Spleen (tissue), 11 donors: ENCODE measurements around the gene SYNJ2. TPM values are rescaled to one million over a fixed set of nuclear protein-coding genes. Genes with fewer than 3 reads are reported as not detected.

Experiments used
- DNase-seq: peaks from one replicate; pipeline ENCODE4 v3.0.0-alpha.2; 2020
- H3K27ac ChIP-seq, 8 donors: fragments of 200-600 bp; sonication (generic) in 7 of 8; 1 replicate in 4 of 8; 2 replicates in 4 of 8; pipeline versions ENCODE4 v1.5.0 to v1.8.0; 2016 to 2021; ENCODE audit warnings: inconsistent platforms in 4 of 8, mild to moderate bottlenecking in 4 of 8, moderate library complexity in 1 of 8
- H3K27me3 ChIP-seq, 7 donors: fragments of 200-600 bp; sonication (generic) in 6 of 7; replicated peaks in 1 of 7; 1 replicate in 4 of 7; 2 replicates in 3 of 7; pipeline versions ENCODE4 v1.5.0 to v1.8.0; 2016 to 2021; ENCODE audit warnings: inconsistent platforms in 3 of 7, mild to moderate bottlenecking in 1 of 7
- H3K36me3 ChIP-seq, 6 donors: fragments of 200-600 bp; sonication (generic) in 5 of 6; 1 replicate in 4 of 6; 2 replicates in 2 of 6; pipeline versions ENCODE4 v1.5.0 to v1.8.0; 2016 to 2021; ENCODE audit warnings: inconsistent platforms in 2 of 6
- H3K4me1 ChIP-seq, 6 donors: fragments of 200-600 bp; sonication (generic) in 5 of 6; 1 replicate in 3 of 6; 2 replicates in 3 of 6; pipeline versions ENCODE4 v1.5.0 to v1.8.0; 2016 to 2021; ENCODE audit warnings: inconsistent platforms in 3 of 6
- H3K4me3 ChIP-seq, 8 donors: fragments of 200-600 bp; sonication (generic) in 7 of 8; 1 replicate in 4 of 8; 2 replicates in 4 of 8; pipeline versions ENCODE4 v1.5.0 to v1.8.0; 2016 to 2021; ENCODE audit warnings: inconsistent platforms in 4 of 8, mild to moderate bottlenecking in 4 of 8, moderate library complexity in 2 of 8
- H3K9me3 ChIP-seq, 8 donors: fragments of 200-600 bp; sonication (generic) in 7 of 8; 1 replicate in 4 of 8; 2 replicates in 4 of 8; pipeline versions ENCODE4 v1.5.0 to v1.8.0; 2016 to 2021; ENCODE audit warnings: inconsistent platforms in 4 of 8
- CTCF ChIP-seq, 11 experiments: fragments of 200-600 bp in 7 of 11; fragments of 450-650 bp in 4 of 11; sonication (generic) in 4 of 11; IDR thresholded peaks in 8 of 11; conservative IDR thresholded peaks in 3 of 11; 1 replicate in 7 of 11; 2 replicates in 4 of 11; pipeline versions ENCODE4 v1.4.0 to v1.8.0; 2016 to 2021; ENCODE audit warnings: antibody characterized with exemption in 11 of 11, inconsistent platforms in 4 of 11, mild to moderate bottlenecking in 1 of 11
- POLR2A ChIP-seq, 3 donors: fragments of 450-650 bp; IDR thresholded peaks; one replicate each; pipeline ENCODE4 v1.5.1; 2017; ENCODE audit warnings: antibody characterized with exemption in 3 of 3, mild to moderate bottlenecking in 1 of 3
- POLR2AphosphoS5 ChIP-seq, 3 donors: sonication (generic); formaldehyde crosslinking; IDR thresholded peaks; one replicate each; pipeline ENCODE4 v1.5.1; 2017; ENCODE audit warnings: antibody characterized with exemption in 3 of 3
- WGBS, 5 donors: extraction: QIAGEN DNeasy Blood & Tissue Kit in 3 of 5; methylation state at CpG; one replicate each; pipeline versions ENCODE4 v1.1.5 to v1.1.7; 2013 to 2018; 5-methylcytosine and 5-hydroxymethylcytosine counted together
- intact Hi-C: fragments of 100-400 bp; cut with DNase I; formaldehyde crosslinking; loops from one replicate; pipeline ENCODE4 v1.15.0; 2023; ENCODE audit warnings: low total_unique reads
- polyA plus RNA-seq, 3 donors: library from polyadenylated mRNA; stranded (reverse); fragments of 200-250 nt; gene quantifications; one replicate each; pipeline ENCODE4 v1.2.1, GENCODE V29; 2013
- total RNA-seq, 7 donors: library from RNA; depleted of rRNA in 3 of 7; stranded (reverse); fragments of >200 nt in 3 of 7; fragmentation: NEBNext Ultra II Directional in 4 of 7; extraction: Animal tissue kit (Norgen Biotek cat#: 25700) in 4 of 7; gene quantifications; one replicate each; pipeline versions ENCODE4 v1.1.0 to v1.2.1, GENCODE V29; 2016 to 2021
- donor health status: healthy with polysubstance abuse.
- donor health status: DM: no; HTN: no; CAD: no; lungs with moderate emphysema.
- donor health status: DM: no; HTN: no; CAD: no.
- donor health status: Bipolar disorder and iron deficiency.
- donor health status: healthy.
- donor health status: DM: no; HTN: no; CAD: no.
- donor health status: DM: yes; HTN: yes; CAD: no.

SYNJ2 gene
- total and polyA plus RNA-seq, 10 donors: 2.4 to 34.0 (median 9.2) TPM

- no peak for TF ChIP-seq CTCF (IDR thresholded peaks at IDR 0.05 in 8 of 11, conservative IDR thresholded peaks at IDR 0.05 in 3 of 11)
- no peak for TF ChIP-seq POLR2AphosphoS5 (IDR thresholded peaks at IDR 0.05)
- TF ChIP-seq POLR2A (IDR thresholded peaks at IDR 0.05): no peak
- Histone ChIP-seq H3K27ac (no peak overlapping the region), H3K27me3 (no peaks in the 10 kb centered on the region), H3K4me3 (no peak overlapping the region), H3K9me3 (no peaks in the 10 kb centered on the region), H3K4me1 (no peaks in the 10 kb centered on the region), H3K36me3 (peaks cover 3 to 96% (median 81%) of the 10 kb centered on the region in 6 donors)
- 87 to 92% (median 90%) methylated on average over 13 of the region's 13 CpGs for WGBS, 5 donors
- intact Hi-C loops: no loop called here
- DNase-seq: no peak
Measured at GRCh38 chr6:157941101-157941863, 40.4 kb upstream of the SYNJ2 start.

- TF ChIP-seq POLR2AphosphoS5 (IDR thresholded peaks at IDR 0.05): peak in 1 of 3 donors; percentile 48
- TF ChIP-seq CTCF (IDR thresholded peaks at IDR 0.05 in 8 of 11, conservative IDR thresholded peaks at IDR 0.05 in 3 of 11): no peak
- no peak for TF ChIP-seq POLR2A (IDR thresholded peaks at IDR 0.05)
- WGBS, 5 donors: 89 to 97% (median 94%) methylated on average over 12 to 14 of the region's 14 CpGs
- H3K4me1 ChIP-seq: no peaks in the 10 kb centered on the region
- DNase-seq: no peak
- no peak overlapping the region for H3K27ac ChIP-seq
- H3K36me3 ChIP-seq: peaks cover 3 to 85% (median 72%) of the 10 kb centered on the region in 6 donors
- H3K9me3 ChIP-seq: no peaks in the 10 kb centered on the region
- H3K4me3 ChIP-seq: no peak overlapping the region
- H3K27me3 ChIP-seq: no peaks in the 10 kb centered on the region
- intact Hi-C loops: no loop called here
Measured at GRCh38 chr6:157942351-157942750, 39.3 kb upstream of the SYNJ2 start.

DNA sequence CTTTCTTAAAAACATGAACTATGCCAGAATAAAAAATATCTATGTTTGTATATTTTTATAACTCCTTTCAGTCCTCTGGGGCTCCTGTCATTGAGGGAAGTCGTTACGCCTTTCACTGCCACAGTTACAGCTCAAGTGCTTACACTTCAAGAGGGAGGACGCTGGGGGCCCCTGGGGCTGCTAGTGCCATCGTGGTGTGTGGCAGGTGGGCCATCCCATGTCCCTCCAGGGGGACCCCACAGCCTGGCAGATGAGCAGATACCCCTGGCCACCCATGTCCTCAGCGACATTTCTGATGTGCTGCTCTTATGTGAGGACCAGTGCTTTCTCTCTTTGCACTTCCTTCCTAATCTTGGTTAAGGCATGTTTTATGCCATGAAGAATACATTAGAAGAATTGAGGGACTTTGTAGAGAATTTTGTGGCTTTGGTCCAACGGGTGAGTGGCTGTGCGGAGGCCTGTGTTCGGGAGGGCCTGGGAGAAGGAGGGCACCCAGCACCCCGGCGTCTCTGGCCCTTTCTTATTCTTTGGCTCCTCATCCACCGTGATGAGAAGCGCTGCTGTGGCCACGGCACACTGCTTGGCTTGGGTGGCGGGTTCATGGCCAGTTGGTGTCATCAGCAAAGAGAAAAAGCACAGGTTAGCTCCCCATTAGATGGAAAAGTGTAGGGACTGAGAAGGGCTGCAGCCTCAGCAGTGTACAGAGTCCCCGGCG lies 38.3 kb upstream of the SYNJ2 start:
- Histone ChIP-seq H3K36me3 (peaks cover 3 to 75% (median 66%) of the 10 kb centered on the region in 6 donors), H3K27ac (no peak overlapping the region), H3K4me1 (no peaks in the 10 kb centered on the region), H3K4me3 (no peak overlapping the region), H3K9me3 (peaks cover 0 to 2% (median 0%) of the 10 kb centered on the region in 8 donors), H3K27me3 (no peaks in the 10 kb centered on the region)
- WGBS, 5 donors: 90 to 94% (median 92%) methylated on average over 16 of the region's 16 CpGs
- intact Hi-C loops: no loop called here
- DNase-seq: no peak
- TF ChIP-seq POLR2AphosphoS5 (IDR thresholded peaks at IDR 0.05) (no peak), CTCF (IDR thresholded peaks at IDR 0.05 in 8 of 11, conservative IDR thresholded peaks at IDR 0.05 in 3 of 11) (no peak), POLR2A (IDR thresholded peaks at IDR 0.05) (no peak)

DNA sequence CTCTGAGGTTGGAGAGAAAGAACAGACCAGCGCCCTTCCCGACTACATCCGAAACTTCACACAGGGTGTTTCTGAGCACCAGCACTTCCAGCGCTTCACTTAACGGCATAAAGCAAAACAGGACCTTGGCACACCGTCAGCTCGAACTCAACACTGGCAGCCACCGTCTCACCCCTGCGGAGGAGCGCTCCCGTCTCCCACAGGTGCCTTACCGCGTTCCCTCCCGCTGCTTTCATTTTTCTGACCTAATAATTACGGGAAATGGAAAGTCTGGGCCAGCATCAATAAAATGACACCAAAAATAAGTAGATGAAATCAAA lies 37.7 kb upstream of the SYNJ2 start:
- no peaks in the 10 kb centered on the region for H3K27me3 ChIP-seq
- WGBS, 5 donors: 92 to 98% (median 97%) methylated on average over 15 of the region's 15 CpGs
- intact Hi-C loops: no loop called here
- peaks cover 0 to 7% (median 1%) of the 10 kb centered on the region in 8 donors for H3K9me3 ChIP-seq
- DNase-seq: no peak
- no peak overlapping the region for H3K27ac ChIP-seq
- H3K4me3 ChIP-seq: no peak overlapping the region
- no peaks in the 10 kb centered on the region for H3K4me1 ChIP-seq
- H3K36me3 ChIP-seq: peaks cover 3 to 70% (median 61%) of the 10 kb centered on the region in 6 donors
- TF ChIP-seq POLR2A (IDR thresholded peaks at IDR 0.05) (no peak), CTCF (IDR thresholded peaks at IDR 0.05 in 8 of 11, conservative IDR thresholded peaks at IDR 0.05 in 3 of 11) (no peak), POLR2AphosphoS5 (IDR thresholded peaks at IDR 0.05) (no peak)
